AG04450 (cell line): ENCODE data around the gene GNAS. TPM values are rescaled to one million over a fixed set of nuclear protein-coding genes. Genes with fewer than 3 reads are reported as not detected.

Experiments
- CTCF ChIA-PET: fragments of 300-600, 350-600 bp; formaldehyde crosslinking; extraction: SDS; loops from one replicate; lab custom pipeline; 2022; ENCODE audit warnings: antibody characterized with exemption, inconsistent platforms; lab: Charles Lee
- POLR2A ChIA-PET: fragments of 350-600 bp; formaldehyde crosslinking; extraction: SDS; loops from one replicate; lab custom pipeline; 2021; ENCODE audit warnings: antibody characterized with exemption, inconsistent platforms; lab: Yijun Ruan, JAX
- DNase-seq: peaks from one replicate; pipeline ENCODE4 v3.0.0-alpha.2; 2011; ENCODE audit warnings: low read depth, low spot score
- H3K27ac ChIP-seq: one replicate; pipeline ENCODE4 v1.5.1; 2012; ENCODE audit warnings: low read depth, low read length, control low read depth
- H3K27me3 ChIP-seq: one replicate; pipeline ENCODE4 v1.6.0; 2012; ENCODE audit warnings: low read length; ENCODE audit not compliant: control insufficient read depth, insufficient read depth
- H3K4me3 ChIP-seq: 2 replicates; pipeline ENCODE4 v1.5.1; 2011; ENCODE audit warnings: mild to moderate bottlenecking, low read depth, low read length, control low read depth
- H3K9me3 ChIP-seq: 2 replicates; pipeline ENCODE4 v1.5.1; 2012; ENCODE audit warnings: low read length; ENCODE audit not compliant: control insufficient read depth, insufficient read depth
- CTCF ChIP-seq: IDR thresholded peaks from 2 replicates; pipeline ENCODE4 v1.5.1; 2011; ENCODE audit warnings: low read depth, low read length, control low read depth, inconsistent platforms
- polyA plus RNA-seq: library from polyadenylated mRNA; depleted of rRNA; stranded (reverse); fragments of >200 nt; gene quantifications from 2 replicates; pipeline ENCODE4 v1.2.3, GENCODE V29; 2011

Gene GNAS
- polyA plus RNA-seq, 1 experiment, result 765 TPM

DNA sequence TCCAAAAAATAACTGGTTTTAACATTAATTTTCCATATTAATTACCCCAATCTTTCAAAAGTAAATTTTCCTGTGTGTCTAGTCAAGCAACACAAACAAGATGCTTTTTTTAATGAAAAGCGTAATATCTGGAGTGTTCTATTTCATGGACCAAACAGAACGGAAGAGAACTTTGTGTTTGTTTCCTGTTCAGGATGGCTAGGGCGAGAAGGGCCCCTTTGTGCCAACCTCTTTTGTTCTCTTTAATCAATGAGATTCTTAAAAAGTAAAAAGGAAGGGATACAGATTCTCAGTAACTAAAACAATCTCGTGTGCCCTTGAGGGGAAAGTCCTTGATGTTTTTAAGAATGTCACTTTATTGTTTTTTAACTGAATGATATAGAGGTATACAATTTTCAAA lies 55.7 kb downstream of the GNAS start:
- CTCF ChIA-PET, result interaction anchor here (2.4 kb wide), 1 partner anchor 38 kb away, joined by 8 read pairs; no protein-coding TSS in a partner anchor
- Histone ChIP-seq H3K4me3 (no peak overlapping the region), H3K27ac (no peak overlapping the region)

DNA sequence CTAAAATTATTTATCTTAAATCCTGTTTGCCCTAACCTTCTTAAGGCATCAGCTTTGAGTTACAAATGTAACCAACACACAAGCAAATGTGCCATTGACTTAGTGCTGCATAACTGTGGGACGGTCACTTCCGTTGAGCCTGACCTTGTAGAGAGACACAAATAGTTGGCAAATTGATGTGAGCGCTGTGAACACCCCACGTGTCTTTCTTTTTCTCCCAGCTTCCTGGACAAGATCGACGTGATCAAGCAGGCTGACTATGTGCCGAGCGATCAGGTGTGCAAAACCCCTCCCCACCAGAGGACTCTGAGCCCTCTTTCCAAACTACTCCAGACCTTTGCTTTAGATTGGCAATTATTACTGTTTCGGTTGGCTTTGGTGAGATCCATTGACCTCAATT lies 56.4 kb downstream of the GNAS start:
- Histone ChIP-seq H3K9me3 (no peaks in the 10 kb centered on the region), H3K27ac (no peak overlapping the region), H3K4me3 (no peak overlapping the region), H3K27me3 (no peaks in the 10 kb centered on the region)
- ChIA-PET CTCF (no interaction called here), POLR2A (no interaction called here)
- no peak for TF ChIP-seq CTCF
- DNase-seq, result no peak

More for the DNA sequence above, 55.7 kb downstream of the GNAS start:
- no peak for DNase-seq
- no peaks in the 10 kb centered on the region for H3K9me3 ChIP-seq
- POLR2A ChIA-PET, result interaction anchor here (0.6 to 1.2 kb wide), 5 partner anchors 17 to 257 kb away, joined by 3 to 9 read pairs (median 4); partner anchors contain the start of genes ATP5F1E and NELFCD
- no peaks in the 10 kb centered on the region for H3K27me3 ChIP-seq
- no peak for TF ChIP-seq CTCF

- Histone ChIP-seq H3K27me3 (no peaks in the 10 kb centered on the region), H3K4me3 (no peak overlapping the region), H3K27ac (no peak overlapping the region), H3K9me3 (no peaks in the 10 kb centered on the region)
- TF ChIP-seq CTCF, result no peak
- CTCF ChIA-PET, result interaction anchor here (0.7 kb wide), 1 partner anchor 40 kb away, joined by 3 read pairs; no protein-coding TSS in a partner anchor
- no peak for DNase-seq
- POLR2A ChIA-PET, result no interaction called here
These were observed 57.1 kb downstream of the GNAS start for GRCh38 chr20:58909585-58909984.

DNA sequence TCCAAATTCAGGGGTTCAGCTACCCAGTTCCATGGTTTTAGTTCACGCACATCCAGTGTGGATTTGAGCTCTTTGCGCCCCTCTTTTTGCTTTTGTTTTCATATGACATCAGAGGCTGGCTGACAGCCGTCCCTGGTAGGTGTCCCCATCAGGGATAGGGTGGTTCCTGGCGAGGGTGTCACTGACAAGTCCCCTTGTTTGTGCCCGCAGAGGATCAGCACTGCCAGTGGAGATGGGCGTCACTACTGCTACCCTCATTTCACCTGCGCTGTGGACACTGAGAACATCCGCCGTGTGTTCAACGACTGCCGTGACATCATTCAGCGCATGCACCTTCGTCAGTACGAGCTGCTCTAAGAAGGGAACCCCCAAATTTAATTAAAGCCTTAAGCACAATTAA lies 58.0 kb downstream of the GNAS start:
- H3K27ac ChIP-seq, result no peak overlapping the region
- no peaks in the 10 kb centered on the region for H3K27me3 ChIP-seq
- DNase-seq, result no peak
- no peak for TF ChIP-seq CTCF
- POLR2A ChIA-PET, result no interaction called here
- CTCF ChIA-PET, result no interaction called here
- H3K9me3 ChIP-seq, result no peaks in the 10 kb centered on the region
- H3K4me3 ChIP-seq, result no peak overlapping the region

- TF ChIP-seq CTCF, result no peak
- Histone ChIP-seq H3K27ac (no peak overlapping the region), H3K4me3 (no peak overlapping the region), H3K27me3 (no peaks in the 10 kb centered on the region), H3K9me3 (no peaks in the 10 kb centered on the region)
- ChIA-PET POLR2A (no interaction called here), CTCF (no interaction called here)
- DNase-seq, result no peak
These were observed 58.8 kb downstream of the GNAS start for GRCh38 chr20:58911309-58911708.
